Aorta (tissue), 5 donors: ENCODE measurements around the gene METTL23. TPM values are rescaled to one million over a fixed set of nuclear protein-coding genes. Genes with fewer than 3 reads are reported as not detected.

Experiments
- ATAC-seq: fragments of 200-7000 bp; cut with Tn5 transposase; one replicate; pipeline ENCODE4 v1.9.1; 2022; ENCODE audit warnings: moderate library complexity; ENCODE audit not compliant: low FRiP score
- DNase-seq, 2 donors: peaks; one replicate each; pipeline ENCODE4 v3.0.0-alpha.2; 2020
- H3K27ac ChIP-seq, 2 donors: one replicate each; pipeline ENCODE4 v1.5.1; 2013; ENCODE audit warnings: low read length in 2 of 2, mild to moderate bottlenecking in 2 of 2, moderate library complexity in 2 of 2, control low read depth in 1 of 2, inconsistent platforms in 1 of 2, low read depth in 1 of 2
- H3K27me3 ChIP-seq, 2 donors: one replicate each; pipeline ENCODE4 v1.6.1; 2013; ENCODE audit warnings: control low read depth in 1 of 2, low read length in 1 of 2, mild to moderate bottlenecking in 1 of 2, moderate library complexity in 1 of 2; ENCODE audit not compliant: insufficient read depth in 2 of 2, control insufficient read depth in 1 of 2
- H3K36me3 ChIP-seq, 2 donors: one replicate each; pipeline ENCODE4 v1.6.1; 2013; ENCODE audit warnings: control low read depth in 1 of 2, low read length in 1 of 2, mild to moderate bottlenecking in 1 of 2; ENCODE audit not compliant: insufficient read depth in 2 of 2, control insufficient read depth in 1 of 2
- H3K4me1 ChIP-seq, 2 donors: one replicate each; pipeline ENCODE4 v1.6.1; 2013; ENCODE audit warnings: low read length in 2 of 2, control low read depth in 1 of 2, mild to moderate bottlenecking in 1 of 2, moderate library complexity in 1 of 2; ENCODE audit not compliant: insufficient read depth in 2 of 2, control insufficient read depth in 1 of 2
- H3K4me3 ChIP-seq, 2 donors: one replicate each; pipeline ENCODE4 v1.5.1; 2013; ENCODE audit warnings: low read length in 2 of 2, control low read depth in 1 of 2, mild to moderate bottlenecking in 1 of 2
- H3K9me3 ChIP-seq: one replicate; pipeline ENCODE4 v1.6.1; 2013; ENCODE audit warnings: mild to moderate bottlenecking, low read length; ENCODE audit not compliant: control insufficient read depth
- WGBS, 2 donors: extraction: QIAGEN DNeasy Blood & Tissue Kit; methylation state at CpG; one replicate each; pipeline ENCODE4 v1.1.7; 2013; 5-methylcytosine and 5-hydroxymethylcytosine counted together
- intact Hi-C, 2 donors: fragments of 100-400 bp; cut with DNase I; formaldehyde crosslinking; loops; one replicate each; pipeline versions ENCODE4 v1.14.2 to v1.15.0; 2022
- polyA plus RNA-seq, 2 donors: library from polyadenylated mRNA; stranded (reverse); fragments of 200-250 nt; gene quantifications; one replicate each; pipeline ENCODE4 v1.2.3, GENCODE V29; 2013
- total RNA-seq, 2 donors: library from RNA; stranded (reverse); fragmentation: NEBNext Ultra II Directional; extraction: Animal tissue kit (Norgen Biotek cat#: 25700); gene quantifications; one replicate each; pipeline ENCODE4 v1.2.1, GENCODE V29; 2021
- donor health status: healthy with polysubstance abuse.
- donor health status: Bipolar disorder and iron deficiency.
- donor health status: DM: no; HTN: no; CAD: no.
- donor health status: DM: no; HTN: no; CAD: no.
- donor health status: DM: yes; HTN: yes; CAD: no.

Gene METTL23
- total and polyA plus RNA-seq, 4 donors = 26.8 to 37.5 (median 28.2) TPM

DNA sequence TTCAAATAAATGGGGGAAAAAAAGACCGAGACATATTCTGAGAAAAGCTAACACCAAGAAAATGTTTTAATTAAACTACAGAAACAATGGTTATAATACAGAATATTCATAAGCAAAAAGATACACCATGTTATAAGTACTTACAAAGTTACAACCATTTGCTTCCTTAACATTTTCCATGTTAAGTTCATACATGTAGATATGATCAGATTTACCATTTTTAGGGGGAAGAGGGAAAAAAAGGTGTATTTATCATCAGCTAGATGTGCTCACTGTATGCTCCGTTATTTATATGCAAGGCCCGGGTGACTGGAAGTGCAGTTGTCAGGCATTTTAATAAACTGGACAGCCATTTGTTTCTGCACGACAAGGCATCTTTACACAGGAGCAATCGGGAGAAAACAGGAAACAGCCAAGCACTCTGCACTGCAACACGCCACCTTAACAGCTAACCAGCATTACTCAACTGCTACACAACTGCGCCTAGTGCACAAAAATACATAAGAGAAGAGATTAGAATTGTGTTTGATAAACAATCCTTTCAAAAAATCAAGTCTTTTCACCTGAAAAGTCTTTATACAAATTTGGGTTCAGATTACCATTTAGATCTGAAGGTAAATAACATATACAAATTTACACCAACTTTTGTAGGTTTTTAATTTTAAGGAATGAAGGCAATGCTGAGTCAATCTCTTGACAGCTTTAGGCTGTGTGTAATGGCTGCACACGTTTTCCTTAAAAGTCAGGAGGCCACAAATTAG, 7.6 kb downstream of the METTL23 start:
- H3K9me3 ChIP-seq = no peaks in the 10 kb centered on the region
- no peak for DNase-seq
- H3K27me3 ChIP-seq = peaks cover 0 to 2% of the 10 kb centered on the region in 2 donors
- peaks cover 0 to 3% of the 10 kb centered on the region in 2 donors for H3K4me1 ChIP-seq
- WGBS, 2 donors = 20 to 26% methylated on average over 8 of the region's 8 CpGs
- no peak overlapping the region for H3K4me3 ChIP-seq
- H3K27ac ChIP-seq = peak overlapping the region in 1 of 2 donors; percentile 53
- peaks cover 3 to 4% of the 10 kb centered on the region in 2 donors for H3K36me3 ChIP-seq
- ATAC-seq = no peak
- intact Hi-C loops = no loop called here

DNA sequence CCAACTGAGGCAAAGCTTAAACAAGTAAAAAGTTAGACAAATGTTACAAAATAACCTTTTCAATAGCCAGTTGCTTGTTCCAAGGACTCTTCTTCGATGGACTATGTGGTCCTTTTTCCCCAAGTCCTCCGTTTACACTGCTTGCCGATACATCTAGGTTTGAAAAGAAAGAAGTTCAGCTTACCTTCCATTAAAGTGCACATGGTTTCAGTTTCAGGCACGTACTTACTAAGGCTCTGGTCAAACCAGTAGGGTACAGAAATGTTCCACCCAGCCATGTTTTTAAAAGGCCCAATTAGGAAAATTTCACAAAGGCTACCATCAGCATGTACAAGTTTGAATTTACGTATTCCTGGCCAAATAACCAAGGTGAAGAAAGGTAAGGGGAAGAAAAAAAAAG, 8.4 kb downstream of the METTL23 start:
- H3K9me3 ChIP-seq = no peaks in the 10 kb centered on the region
- peaks cover 0 to 2% of the 10 kb centered on the region in 2 donors for H3K27me3 ChIP-seq
- no peak overlapping the region for H3K27ac ChIP-seq
- intact Hi-C loops = no loop called here
- DNase-seq (no peak), ATAC-seq (no peak)
- WGBS, 2 donors = 16% methylated on average over 5 of the region's 5 CpGs
- H3K4me1 ChIP-seq = peaks cover 0 to 3% of the 10 kb centered on the region in 2 donors
- peak overlapping the region in 1 of 2 donors; percentile 52 for H3K4me3 ChIP-seq
- peaks cover 3 to 4% of the 10 kb centered on the region in 2 donors for H3K36me3 ChIP-seq

DNA sequence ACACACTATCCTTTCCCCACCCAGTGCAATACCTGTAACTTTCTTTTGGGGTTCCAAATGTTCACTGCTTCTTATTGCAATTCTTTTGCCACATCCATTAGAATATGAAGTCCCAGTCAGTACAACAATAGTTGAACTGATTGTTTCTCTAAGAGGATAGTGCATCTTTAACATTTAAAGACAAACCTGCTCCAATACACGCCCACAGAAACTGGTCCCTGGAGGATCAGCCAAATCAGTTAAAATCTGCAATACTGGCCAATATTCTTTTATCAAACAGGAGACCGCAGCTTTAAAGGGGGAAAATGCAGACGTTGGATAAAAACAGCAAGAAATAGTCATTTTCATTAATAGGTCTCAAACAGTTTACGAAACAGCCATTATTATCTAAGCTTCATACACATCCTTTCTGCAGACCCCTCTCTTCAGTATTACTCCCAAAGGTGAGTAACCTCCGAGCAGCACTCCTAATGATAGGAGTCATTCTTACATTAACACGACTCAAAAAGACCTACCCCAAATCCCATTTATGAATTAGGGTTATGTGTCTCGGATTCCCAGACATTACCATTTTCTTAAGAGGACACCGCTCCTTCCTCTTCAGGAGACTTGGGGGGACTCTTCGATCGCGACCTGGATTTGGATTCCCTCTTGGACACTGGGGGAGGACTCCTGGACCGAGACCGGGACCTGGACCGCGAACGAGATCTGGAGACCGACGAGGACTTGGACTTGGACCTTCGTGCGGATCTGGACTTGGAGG, 9.1 kb downstream of the METTL23 start:
- Histone ChIP-seq H3K4me1 (peaks cover 0 to 3% of the 10 kb centered on the region in 2 donors), H3K27ac (peak overlapping the region in 1 of 2 donors; percentile 84), H3K4me3 (peak overlapping the region; percentile 52 to 86), H3K9me3 (no peaks in the 10 kb centered on the region), H3K27me3 (peaks cover 0 to 2% of the 10 kb centered on the region in 2 donors), H3K36me3 (peaks cover 3 to 4% of the 10 kb centered on the region in 2 donors)
- WGBS, 2 donors = 0 to 1% methylated on average over 20 of the region's 20 CpGs
- intact Hi-C loops = no loop called here
- ATAC-seq (no peak), DNase-seq (no peak)

DNA sequence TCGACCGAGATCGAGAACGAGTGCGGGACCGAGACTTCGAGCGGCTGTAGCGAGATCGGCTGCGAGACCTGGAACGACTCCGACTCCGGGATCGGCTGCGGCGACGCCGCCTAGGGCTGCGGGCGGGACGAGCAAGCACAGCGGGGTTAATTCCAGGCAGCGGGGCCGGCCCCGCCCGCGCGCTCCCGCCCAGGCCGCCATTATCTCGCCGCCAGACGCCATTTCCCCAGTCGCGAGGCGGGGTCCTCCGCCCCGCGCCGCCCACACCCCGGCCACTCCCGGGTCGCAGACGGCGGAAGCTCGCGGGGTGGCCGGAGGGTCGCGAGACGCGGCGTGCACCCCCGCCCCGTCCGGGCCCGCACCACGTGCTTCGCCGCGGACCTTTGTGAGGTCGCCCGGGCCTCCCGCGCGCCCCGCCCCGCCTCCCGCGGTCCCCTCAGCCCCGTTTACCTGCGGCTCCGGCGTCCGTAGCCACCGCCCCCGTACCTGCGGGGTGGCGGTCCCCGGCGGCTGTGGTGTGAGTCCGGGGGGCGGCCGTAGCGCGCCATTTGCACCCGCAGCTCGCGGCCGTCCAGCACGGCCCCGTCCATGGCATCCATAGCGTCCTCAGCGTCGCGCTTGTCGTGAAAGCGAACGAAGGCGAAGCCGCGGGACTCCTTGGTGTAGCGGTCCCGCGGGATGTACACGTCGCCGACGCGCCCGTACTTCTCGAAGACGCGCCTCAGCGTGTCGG, 9.9 kb downstream of the METTL23 start:
- ATAC-seq (peak; percentile 78), DNase-seq (peak; percentile 85 to 93)
- H3K36me3 ChIP-seq = peaks cover 3 to 4% of the 10 kb centered on the region in 2 donors
- intact Hi-C loops = no loop called here
- peaks cover 0 to 2% of the 10 kb centered on the region in 2 donors for H3K27me3 ChIP-seq
- WGBS, 2 donors = 0 to 1% methylated on average over 46 to 117 of the region's 117 CpGs
- peaks cover 0 to 3% of the 10 kb centered on the region in 2 donors for H3K4me1 ChIP-seq
- peak overlapping the region; percentile 78 to 89 for H3K27ac ChIP-seq
- H3K9me3 ChIP-seq = no peaks in the 10 kb centered on the region
- H3K4me3 ChIP-seq = peak overlapping the region; percentile 52 to 86

DNA sequence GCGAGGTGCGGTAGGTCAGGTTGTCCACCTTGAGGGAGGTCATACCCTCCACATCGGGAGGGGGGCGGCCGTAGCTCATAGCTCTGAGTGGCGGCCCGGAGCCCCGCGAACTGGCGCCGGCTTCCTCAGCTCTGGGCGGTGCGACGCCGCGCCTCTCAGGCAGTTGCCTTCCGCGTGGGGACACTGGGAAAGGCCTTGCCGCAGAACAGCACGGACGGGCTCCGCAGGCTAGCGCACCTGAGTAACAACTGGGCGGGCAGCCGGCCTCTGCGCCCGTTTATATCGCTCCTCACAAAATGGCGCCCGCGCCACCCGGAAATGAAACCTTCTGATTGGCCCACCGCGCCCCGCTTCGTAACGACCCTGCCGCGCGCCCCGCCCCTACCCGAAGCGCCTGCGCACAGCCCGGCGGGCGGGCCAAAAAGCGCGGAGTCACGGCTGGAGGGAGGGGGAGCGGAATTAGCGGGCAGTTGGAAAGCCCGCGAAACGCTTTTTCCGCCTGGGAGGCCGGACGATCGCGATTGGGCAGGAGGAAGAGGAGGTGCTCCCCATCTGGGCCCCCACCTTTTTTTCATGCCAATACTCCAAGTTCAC, 10.5 kb downstream of the METTL23 start, which contains the start of gene SRSF2:
Gene SRSF2, minus strand, starts transcription at position 250 of the 594 bp plus-strand sequence. Its CDS starts 171 bp downstream, at position 79.
- peak within 1 kb of the TSS; percentile 78 to 99 for H3K27ac ChIP-seq
- peaks cover 0 to 2% of the 10 kb centered on the region in 2 donors for H3K27me3 ChIP-seq
- intact Hi-C loops = no loop called here
- peaks cover 3 to 4% of the 10 kb centered on the region in 2 donors for H3K36me3 ChIP-seq
- ATAC-seq (peak; percentile 97), DNase-seq (peak; percentile 98 to 99)
- WGBS, 2 donors = 0% methylated on average over 39 to 60 of the region's 60 CpGs
- H3K4me3 ChIP-seq = peak within 1 kb of the TSS; percentile 52 to 87
- no peaks in the 10 kb centered on the region for H3K9me3 ChIP-seq
- H3K4me1 ChIP-seq = peaks cover 0 to 3% of the 10 kb centered on the region in 2 donors

DNA sequence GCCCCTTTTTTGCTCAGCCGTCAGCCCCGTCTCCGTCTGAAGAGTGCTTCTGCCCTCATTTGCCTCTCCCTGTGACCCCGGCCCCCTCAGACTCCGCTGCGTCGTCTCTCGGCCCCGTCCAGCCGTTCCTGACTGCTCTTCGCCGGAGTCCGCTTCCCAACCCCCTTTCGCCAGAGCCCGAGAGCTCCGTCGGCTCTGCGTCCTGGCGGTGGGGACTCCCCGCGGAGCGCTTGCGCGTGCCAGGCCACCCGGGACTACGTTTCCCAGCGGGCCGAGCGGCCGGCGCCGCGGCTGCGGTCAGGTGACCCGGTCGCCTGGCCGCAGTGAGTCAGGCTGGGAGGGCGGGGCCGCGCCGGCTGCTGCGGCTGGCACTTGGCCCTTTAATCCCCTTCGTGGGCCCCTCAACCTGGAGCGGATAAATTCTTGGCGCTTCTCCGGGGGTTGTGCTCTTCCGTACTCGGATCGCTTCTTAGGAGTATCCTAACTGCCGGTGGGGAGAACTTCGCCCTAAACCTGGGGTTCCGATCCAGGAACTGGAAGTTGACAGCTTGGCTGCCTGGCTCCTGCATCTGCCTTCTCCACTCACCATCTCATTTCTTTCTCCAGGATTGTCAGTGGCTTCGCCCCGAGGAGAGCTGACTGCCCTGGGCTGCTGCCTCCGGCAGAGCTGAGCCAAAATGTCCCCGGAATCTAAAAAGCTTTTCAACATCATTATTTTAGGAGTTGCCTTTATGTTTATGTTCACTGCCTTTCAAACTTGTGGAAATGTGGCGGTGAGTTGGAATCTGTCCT, 11.2 kb downstream of the METTL23 start, which contains the start of gene MFSD11:
Gene MFSD11, plus strand, starts transcription at position 444 of the 792 bp plus-strand sequence. Its CDS starts 234 bp downstream, at position 678.
- peak within 1 kb of the TSS; percentile 78 to 99 for H3K27ac ChIP-seq
- peaks cover 0 to 3% of the 10 kb centered on the region in 2 donors for H3K4me1 ChIP-seq
- DNase-seq (peak; percentile 94 to 97), ATAC-seq (peak; percentile 92)
- intact Hi-C loops = no loop called here
- H3K27me3 ChIP-seq = peaks cover 0 to 2% of the 10 kb centered on the region in 2 donors
- 0% methylated on average over 57 of the region's 57 CpGs for WGBS, 2 donors
- H3K9me3 ChIP-seq = no peaks in the 10 kb centered on the region
- H3K4me3 ChIP-seq = peak within 1 kb of the TSS; percentile 52 to 87
- peaks cover 3 to 4% of the 10 kb centered on the region in 2 donors for H3K36me3 ChIP-seq

DNA sequence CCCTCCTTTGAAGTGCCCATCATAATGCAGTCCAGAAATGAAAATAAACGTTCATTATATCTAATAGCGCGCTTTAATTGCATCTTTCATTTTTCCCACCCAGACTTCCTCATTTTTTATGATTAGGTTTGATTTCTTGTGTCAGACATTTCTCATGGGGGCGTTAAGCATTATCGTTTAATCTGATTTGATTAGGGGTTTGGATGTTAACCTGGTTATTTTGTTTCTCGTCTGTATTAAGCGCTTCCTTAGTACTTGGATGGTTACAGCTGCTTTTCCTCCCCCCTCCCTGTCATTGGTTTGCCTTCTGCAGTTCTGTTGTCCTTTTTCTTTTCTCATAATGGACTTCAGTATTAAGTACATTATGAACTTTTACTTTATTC, 11.8 kb downstream of the METTL23 start:
- ATAC-seq = no peak
- peaks cover 2 to 4% of the 10 kb centered on the region in 2 donors for H3K36me3 ChIP-seq
- WGBS, 2 donors = 0 to 1% methylated on average over 7 of the region's 7 CpGs
- peak overlapping the region in 1 of 2 donors; percentile 72 for H3K27ac ChIP-seq
- DNase-seq = no peak
- H3K4me3 ChIP-seq = peak overlapping the region; percentile 45 to 66
- intact Hi-C loops = no loop called here
- H3K4me1 ChIP-seq = peaks cover 0 to 2% of the 10 kb centered on the region in 2 donors
- H3K9me3 ChIP-seq = no peaks in the 10 kb centered on the region
- peaks cover 0 to 2% of the 10 kb centered on the region in 2 donors for H3K27me3 ChIP-seq
